ENCODE data around the gene SCAI.
"Not testable (repeated sequence)": the region's sequence is repeated elsewhere in the genome, so short reads cannot be mapped to it uniquely, and the experiment has no call there.

The SCAI gene

DNA sequence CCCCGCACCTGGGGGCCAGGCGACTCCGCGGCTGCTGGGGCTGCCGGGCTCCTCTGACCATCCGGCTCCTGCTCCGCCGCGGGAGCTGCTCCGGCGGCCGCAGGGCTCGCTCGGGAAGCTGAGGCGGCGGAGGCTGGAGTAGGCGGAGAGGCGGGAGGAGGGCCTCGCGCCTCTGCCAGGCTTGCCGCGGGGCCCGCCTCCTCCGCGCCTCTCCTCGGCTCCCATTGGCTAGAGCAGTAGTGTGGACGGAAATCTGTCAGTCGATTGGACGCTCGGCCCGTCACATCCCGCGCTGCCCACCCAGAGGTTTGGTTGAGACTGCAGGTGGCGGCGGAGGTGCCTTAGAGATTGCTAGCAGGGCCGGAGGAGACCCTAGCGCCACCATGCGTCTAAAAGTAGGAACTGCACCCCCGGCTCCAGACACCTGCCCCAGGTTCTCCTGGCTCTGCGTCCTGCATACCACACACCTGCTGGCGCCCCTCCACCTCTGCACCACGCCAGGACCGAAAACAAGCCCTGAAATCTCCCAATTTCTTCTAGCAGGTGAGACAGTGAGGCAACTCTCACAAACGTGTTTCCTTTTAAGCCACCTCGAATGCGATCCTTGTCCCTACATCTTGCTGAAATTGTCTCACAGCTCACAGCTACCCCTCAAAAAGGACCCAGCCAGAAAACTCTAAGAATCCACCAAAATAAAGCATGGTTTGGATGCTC, at the start of gene SCAI:
SCAI (minus strand) TSS at position 152 of the 714 bp plus-strand sequence; CDS start at position 61, 91 bp downstream.
- DNase-seq, result peak; percentile 97

DNA sequence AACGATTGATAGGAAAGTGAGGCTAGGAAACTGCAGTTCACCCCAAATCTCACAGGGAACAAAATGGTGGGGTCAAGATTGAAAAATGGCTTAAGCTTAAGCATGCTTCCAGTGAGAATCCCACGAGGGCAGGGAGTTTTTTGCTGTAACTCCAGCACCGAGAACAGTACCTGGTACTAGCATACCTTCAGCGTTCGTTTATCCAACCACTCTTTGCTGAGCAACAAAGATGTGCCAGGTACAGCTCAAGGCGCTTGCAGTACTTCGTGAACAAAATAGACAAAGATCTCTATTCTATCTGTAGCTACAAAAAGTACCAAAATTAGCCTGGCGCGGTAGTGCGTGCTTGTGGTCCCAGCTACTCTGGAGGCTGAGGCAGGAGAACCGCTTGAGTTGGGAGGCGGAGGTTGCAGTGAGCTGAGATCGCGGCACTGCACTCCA, 47.1 kb upstream of the SCAI start:
- no peak for DNase-seq

DNA sequence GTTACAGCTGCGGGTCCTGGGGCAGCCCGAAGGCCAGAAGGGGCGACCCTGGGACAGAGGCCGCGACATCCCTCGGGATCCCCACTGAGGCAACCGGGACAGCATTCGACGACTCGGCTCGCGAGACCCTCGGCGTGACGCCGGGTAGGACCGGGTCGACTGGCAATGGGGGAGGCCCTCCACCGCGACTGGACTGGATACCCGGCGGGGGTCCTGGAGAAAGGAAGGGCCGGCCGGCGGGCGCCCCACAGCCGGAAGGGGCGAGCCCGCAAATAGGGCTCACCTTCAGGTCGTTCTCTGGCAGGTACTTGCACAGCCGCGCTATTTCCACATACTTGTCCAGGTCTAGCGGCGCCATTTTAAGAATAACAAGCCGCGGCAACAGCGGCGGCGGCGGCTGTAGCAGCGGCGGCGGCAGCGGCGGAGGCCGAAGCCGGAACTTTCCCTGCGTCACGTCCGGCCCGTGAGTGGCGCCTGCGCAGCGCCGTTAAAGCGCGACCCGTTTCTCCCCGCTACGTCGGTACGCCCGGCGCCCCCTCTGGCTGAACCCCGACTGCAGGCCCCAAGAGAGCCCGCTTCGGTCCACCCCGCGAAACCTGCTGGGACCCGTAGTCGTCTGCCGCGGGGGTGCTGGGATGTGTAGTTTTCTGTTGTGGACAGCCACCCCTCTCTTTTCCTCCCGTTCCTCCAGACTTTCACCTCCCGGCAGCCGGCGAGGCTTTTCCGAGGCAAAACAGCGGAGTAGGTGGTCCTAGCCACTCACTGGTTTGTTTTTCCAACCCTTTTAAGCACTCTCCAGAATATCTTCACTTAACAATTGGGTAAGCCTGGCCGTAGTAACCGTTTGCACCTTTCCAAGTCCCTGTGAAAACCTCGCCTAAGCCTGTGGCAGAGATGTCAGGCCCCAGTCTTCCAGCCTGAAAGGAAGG, 46.3 kb upstream of the SCAI start, which contains the start of gene PPP6C:
PPP6C (minus strand) TSS at position 443 of the 929 bp plus-strand sequence; CDS start at position 358, 85 bp downstream.
- peak; percentile 95 for DNase-seq

DNA sequence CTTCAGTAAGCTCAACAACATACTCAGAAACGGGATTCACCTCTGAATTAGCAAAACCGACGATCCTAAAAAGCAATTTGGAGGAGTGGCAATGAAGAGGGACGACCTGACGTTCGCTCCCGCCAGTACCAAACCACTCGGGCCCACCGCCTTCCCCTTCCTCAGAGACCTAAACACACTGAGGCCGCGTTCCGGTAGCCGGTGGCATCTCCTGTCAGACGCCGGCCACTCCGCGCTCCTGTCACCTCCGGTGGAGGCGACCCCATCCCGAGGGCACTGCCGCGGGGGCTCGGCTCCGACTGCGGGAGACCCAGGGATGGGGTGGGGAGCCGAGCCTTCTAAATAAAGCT, 45.7 kb upstream of the SCAI start:
- no peak for DNase-seq

DNA sequence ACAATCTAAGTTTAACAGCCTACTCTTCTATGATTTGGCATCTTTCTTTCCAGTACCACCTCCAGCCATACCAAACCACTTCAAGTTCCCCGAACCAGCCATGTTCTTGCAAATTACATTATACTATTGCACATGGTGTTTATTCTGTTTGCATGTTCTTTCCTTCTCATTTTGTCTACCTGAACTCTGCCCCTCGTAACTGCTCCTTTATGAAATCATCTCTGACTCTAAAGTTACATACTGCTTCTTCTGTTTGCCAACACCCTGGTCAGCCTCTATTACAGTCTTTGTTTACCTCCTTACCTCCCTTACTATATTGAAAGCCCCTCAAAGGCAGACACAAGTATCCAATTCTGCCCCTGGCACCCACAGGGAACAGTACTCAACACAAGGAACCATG, 40.2 kb upstream of the SCAI start:
- no peak for DNase-seq

DNA sequence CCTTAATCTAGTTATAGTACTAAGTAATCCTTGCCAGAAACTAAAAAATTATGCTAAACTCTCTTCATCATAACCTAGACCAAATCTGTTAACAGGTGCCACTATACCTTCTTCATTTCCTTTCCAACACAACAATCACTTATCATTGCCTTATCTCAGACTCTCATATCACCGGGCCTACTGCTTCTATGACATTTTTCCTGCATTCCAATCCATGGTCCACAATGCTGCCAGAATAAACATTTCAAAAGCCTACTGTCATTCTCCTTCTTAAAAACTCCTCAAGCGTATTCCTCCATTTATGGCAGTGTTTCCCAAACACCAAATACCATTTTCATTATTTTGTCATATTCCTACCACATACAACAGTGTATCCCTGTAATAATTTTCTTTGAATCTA, 39.7 kb upstream of the SCAI start:
- DNase-seq, result no peak

DNA sequence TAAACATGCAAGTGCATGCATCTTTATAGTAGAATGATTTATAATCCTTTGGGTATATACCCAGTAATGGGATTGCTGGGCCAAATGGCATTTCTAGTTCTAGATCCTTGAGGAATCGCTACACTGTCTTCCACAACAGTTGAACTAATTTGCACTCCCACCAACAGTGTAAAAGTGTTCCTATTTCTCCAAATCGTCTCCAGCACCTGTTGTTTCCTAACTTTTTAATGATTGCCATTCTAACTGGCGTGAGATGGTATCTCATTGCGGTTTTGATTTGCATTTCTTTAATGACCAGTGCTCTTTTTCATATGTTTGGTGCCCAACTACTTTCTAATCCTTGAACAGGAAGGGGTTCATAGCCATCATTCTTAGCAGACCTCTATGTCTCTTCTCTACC, 38.4 kb upstream of the SCAI start:
- DNase-seq, result not testable (repeated sequence)

DNA sequence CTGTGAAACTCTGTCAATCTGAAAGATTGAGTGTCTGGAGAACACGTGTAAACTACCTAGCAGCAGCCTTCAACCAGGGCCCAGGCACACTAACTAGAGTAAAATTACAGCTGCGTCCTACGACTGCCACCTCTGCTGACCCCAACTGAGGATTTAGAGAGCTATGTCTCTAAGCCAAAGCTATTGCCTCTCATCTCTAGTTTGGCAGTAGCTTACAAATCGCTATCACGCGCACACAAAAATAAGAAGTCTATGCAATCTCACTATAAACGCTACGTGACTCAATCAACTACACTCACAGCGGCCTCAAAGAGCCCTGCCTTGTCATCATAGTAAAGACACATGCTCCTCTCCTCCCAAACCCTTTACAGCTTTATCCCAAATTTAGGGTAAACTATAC, 37.5 kb upstream of the SCAI start:
- DNase-seq, result no peak

DNA sequence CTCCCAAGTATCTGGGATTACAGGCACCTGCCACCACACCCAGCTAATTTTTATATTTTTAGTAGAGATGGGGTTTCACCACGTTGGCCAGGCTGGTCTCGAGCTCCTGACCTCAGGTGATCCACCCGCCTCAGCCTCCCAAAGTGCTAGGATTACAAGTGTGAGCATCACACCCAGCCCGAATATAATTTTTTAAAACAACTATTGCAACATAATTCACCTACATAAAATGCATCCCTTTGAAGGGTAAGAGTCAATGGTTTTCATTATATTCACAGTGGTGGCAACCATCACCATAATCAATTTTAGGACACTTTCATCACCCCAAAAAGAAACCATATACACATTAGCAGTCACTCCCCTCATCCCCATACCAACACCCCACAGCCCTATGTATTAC, 36.4 kb upstream of the SCAI start:
- DNase-seq, result not testable (repeated sequence)

DNA sequence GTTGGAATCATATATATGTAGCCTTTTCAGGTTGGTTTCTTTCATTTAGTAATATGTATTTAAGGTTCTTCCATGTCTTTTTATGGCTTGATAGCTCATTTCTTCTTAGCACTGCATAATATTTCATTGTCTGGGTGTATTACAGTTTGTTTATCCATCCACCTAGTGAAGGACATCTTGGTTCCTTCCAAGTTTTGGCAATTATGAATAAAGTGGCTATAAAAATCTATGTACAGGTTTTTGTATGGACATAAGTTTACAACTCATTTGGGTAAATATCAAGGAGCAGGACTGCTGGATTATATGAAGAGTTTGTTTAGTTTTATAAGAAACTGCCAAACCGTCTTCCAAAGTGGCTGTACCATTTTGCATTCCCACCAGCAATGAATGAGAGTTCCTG, 34.6 kb upstream of the SCAI start:
- no peak for DNase-seq

DNA sequence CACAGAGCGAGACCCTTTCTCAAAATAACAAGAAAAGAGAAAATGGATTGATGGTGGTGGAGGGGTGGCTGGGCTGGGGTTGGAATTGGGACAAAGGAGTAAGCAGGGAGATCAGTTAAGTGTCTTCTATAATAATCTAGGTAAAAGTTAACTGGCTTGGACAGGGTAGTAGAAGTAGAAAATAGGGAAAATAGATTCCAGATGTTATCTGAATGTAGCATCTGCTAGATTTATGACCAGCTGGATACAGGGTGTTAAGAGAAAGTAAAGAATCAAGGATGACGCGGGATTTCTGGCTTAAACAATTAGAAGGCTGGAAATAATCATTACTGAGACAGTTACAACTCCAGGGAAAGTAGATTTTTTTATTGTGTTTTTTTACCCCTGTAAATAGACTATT, 33.3 kb upstream of the SCAI start:
- DNase-seq, result no peak

DNA sequence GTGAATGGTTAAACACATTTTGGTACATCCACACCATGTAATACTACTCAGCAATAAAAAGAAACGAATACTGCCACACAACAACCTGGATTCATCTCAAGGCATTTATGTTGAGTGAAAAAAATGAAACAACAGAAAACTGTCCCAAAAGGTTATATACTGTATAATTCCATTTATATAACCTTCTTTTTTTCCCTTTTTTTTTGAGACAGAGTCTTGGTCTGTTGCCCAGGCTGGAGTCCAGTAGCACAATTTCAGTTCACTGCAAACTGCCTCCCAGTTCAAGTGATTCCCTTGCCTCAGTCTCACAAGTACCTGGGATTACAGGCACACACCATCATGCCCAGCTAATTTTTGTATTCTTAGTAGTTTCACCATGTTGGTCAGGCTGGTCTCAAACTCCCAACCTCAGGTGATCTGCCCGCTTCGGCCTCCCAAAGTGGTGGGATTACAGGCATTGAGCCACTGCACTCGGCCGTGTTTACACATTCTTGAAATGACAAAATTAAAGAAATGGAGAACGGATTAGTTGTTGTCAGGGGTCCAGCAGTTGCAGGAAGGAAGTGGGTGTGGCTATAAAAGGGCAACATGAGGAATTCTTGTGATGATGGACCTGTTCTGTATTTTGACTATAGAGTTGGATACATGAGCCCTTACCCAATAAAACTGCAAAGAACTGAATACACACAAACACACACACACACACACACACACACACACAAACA, 28.9 kb upstream of the SCAI start:
- DNase-seq, result no peak

DNA sequence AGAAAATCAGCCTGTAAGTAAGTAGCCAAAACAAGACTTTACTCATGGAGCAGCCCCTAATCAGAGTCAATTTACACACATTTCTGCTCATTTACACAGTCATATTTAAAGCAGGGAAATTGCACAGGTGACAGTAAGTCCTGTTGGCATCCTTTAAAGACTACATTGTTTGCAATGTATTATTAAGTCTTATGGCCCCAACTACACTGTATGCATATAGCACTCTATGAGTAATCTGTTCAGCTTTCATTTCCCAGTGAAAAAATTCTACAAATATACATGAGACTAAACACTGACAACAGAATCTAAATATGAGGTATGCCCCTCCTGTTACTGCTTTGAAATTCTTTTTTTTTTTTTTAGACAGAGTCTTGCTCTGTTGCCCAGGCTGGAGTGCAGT, 26.6 kb upstream of the SCAI start:
- DNase-seq, result no peak

DNA sequence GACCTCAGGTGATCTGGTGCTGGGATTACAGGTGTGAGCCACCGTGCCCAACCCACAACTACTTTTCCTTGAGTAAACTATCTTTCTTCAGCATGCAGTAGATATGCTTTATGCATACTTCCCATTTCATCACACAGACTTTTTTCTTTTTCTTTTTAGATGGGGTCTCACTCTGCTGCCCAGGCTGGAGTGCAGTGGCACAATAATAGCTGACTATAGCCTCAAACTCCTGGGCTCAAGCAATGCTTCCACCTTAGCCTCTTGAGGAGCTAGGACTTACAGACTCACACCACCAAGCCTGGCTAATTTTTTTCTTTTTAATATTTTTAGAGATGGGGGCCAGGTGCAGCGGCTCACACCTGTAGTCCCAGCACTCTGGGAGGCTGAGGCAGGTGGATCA, 23.4 kb upstream of the SCAI start:
- DNase-seq, result no peak

DNA sequence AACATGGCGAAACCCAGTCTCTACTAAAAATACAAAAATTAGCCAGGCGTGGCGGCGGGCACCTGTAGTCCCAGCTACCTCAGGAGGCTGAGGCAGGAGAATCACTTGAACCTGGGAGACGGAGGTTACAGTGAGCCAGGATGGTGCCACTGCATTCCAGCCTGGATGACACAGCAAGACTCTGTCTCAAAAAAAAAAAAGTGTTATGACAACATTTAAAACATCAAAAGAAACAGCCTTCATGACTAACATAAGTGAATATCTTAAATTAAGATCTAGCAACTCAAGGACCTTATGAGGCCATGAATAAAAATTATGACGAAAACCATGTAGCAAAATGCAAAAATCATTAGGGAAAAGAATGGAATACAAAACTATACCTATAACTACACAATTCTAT, 19.6 kb upstream of the SCAI start:
- not testable (repeated sequence) for DNase-seq

DNA sequence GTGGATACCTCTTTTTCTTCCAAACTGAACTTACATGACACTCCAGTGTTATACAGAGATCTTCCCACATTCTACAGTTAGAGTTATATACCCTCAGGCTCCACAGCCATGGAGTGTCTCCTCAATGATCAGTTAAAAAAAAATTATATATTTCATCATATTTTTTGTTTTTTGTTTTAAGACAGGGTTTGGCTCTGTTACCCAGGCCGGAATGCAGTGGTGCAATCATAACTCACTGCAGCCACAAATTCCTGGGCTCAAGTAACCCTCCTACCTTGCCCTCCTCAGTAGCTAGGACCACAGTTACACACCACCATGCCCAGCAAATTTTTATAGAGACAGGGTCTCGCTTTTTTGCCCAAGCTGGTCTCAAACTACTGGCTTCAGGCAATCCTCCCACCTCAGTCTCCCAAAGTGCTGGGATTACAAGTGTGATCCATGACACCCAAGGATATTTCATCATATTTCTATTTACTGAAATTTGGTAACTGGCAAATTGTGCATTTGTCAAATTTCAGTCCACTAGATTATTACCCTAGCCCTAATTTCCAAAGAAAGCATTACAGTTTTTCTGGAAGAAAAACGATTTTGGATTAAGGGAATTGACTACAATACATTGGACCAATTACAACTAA, 18.1 kb upstream of the SCAI start:
- DNase-seq, result no peak

DNA sequence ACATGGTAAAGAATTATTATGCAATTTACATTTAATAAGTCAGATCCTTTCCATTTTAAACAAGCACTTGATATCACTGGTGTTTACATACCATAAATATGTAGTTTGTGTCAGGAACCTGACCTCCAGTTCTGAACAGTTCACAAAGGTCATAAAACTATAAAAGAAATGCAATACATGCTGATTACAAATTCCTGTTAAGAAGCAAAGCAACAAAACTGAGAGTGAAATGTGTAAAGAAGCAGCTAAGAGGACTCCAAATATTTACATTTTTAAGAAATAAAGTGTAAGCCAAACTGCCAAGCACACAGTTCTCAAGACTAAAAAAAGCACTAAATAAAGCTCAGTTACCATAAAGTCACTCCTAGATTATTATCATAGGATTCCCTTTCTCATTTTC, 17.4 kb upstream of the SCAI start:
- DNase-seq, result no peak

DNA sequence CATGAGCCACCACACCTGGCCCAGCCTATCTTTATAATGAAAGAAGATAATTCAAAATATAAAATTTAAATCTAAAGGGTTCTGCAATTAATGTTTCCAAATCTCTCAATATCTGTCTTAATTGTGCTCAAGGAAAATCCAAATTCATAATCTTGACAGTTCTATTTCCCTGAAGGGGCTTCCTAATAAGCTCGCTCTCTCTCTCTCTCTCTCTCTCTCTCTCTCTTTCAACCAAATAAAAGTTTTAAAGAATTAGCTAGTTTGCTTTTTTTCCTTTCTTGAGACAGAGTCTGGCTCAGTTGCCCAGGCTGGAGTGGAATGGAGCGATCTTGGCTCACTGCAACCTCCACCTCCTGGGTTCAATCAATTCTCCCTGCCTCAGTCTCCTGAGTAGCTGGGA, 13.2 kb upstream of the SCAI start:
- no peak for DNase-seq

DNA sequence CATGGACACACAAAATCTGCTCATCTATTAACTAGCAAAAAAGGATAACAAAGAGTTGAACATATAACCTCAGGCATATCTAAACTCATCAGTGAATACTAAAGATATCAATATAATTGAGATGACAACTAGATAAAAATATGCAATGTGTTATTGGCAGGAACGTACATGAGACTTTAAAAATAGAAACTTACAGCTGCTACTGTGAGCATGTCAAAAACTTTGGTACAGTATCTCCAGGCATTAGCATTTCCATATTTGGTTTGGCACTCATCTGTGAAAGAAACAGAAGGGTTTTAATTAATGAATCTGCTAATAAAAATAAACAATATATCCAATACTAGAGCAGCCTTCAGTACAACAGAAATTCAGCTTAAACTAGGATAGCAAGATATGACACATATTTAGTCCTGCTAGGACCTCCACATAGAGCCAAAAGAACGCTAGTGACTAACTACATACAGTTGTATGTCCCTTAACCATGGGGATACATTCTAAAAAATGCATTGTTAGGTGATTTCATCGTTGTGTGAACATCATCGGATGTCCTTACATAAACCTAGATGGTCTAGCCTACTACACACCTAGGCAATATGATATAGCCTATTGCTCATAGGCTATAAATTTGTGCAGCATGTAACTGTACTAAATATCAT, 10.5 kb upstream of the SCAI start:
- DNase-seq, result no peak

DNA sequence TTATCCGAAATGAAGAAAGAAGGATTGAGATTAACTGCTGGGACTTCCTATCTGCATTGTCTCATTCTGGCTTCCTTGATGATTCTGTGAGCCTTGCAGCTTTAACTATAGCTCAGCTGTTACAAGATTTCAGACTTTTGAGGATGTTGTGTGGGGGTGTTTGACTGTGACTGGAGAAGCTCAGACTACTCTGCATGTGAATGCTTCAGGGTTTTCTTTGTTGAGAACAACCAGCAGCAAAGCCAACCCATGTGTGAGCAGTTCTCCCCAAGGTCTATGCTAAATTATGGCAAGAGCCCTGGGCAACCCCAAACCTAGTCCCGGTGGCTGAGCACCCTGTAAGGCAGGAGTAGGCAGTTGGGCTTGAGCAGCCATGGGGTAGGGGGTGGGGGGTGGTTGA, 8.4 kb upstream of the SCAI start:
- no peak for DNase-seq

DNA sequence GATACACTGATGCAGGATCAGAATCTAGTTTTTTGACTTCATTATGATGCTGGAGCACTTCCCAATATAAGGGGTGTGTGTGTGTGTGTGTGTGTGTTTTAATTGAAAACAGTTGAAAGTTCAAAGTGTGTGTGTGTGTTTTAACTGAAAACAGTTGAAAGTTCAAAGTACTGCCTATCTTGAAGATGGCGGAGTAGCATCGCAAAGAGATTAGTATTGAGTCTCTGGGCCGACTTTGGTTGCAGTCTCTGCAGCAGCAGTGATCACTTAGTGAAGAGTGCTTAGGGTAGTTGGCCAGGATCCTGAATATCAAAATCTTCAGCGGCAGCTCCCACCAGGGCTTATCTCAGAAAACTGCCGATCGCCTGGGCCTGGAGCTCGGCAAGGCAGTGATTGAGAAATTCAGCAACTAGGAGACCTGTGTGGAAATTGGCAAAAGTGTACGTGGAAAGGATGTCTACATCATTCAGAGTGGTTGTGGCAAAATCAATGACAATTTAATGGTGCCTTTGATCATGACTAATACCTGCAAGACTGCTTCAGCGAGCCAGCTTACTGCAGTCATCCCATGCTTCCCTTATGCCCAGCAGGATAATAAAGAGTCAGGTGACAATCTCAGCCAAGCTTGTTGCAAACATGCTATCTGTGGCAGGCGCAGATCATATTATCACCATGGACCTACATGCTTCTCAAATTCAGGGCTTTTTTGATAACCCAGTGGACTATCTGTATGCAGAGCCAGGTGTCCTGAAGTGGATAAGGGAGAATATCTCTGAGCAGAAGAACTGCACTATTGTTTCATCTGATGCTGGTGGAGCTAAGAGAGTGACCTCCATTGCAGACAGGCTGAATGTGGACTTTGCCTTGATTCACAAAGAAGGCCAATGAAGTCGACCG, 7.3 kb upstream of the SCAI start:
- DNase-seq, result no peak

Data from GDM1 (cell line).